ENCODE data around the gene TMEM245. TPM values are rescaled to one million over a fixed set of nuclear protein-coding genes. Genes with fewer than 3 reads are reported as not detected.

Gene TMEM245
- polyA plus RNA-seq, 2 of the 4 experiments (the other 2 are of a cell fraction) = 44.9 to 88.9 TPM

DNA sequence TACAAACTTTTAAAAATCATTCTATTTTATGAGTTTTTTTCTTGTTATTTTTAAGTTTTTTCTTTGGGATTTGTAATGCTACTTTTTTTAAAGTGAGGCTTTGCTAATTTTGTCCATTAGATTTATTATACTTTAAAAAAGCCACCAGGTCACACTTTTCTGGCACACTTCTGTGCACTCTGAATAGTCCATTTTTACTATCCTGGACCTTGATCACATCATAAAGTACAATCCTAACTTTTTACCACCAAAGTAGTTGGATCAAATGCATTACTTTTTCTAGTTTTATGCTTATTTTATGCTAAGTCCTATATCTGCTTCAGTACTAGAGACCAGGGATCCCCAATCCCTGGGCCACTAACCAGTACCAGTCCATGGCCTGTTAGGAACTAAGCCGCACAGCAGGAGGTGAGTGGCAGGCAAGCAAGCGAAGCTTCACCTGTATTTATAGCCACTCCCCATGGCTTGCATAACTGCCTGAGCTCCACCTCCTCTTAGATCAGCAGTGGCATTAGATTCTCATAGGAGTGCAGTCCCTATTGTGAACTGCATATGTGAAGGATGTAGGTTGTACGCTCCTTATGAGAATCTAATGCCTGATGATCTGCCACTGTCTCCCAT is 31.3 kb upstream of the TMEM245 start:
- Histone ChIP-seq H3K9me3 (peaks cover 12% of the 10 kb centered on the region; the same call in 2 of the 3 replicates), H3K4me1 (no peaks in the 10 kb centered on the region), H3K4me3 (no peak overlapping the region), H3K27ac (no peak overlapping the region), H3K4me2 (no peak overlapping the region)
- 79% methylated on average over 3 of the region's 3 CpGs for WGBS (ENCODE audit: missing lambda C conversion rate)
- TF ChIP-seq MAZ (IDR thresholded peaks at IDR 0.05; ENCODE audit: borderline replicate concordance, low read depth, low read length) = no peak
- no peak for TF ChIP-seq HOXB13 (CRISPR knock-in tag; IDR thresholded peaks at IDR 0.05; ENCODE audit: low read depth)
- TF ChIP-seq NPAS2 (CRISPR knock-in tag; IDR thresholded peaks at IDR 0.05; ENCODE audit: borderline replicate concordance) = no peak
- TF ChIP-seq, protein P1, sequence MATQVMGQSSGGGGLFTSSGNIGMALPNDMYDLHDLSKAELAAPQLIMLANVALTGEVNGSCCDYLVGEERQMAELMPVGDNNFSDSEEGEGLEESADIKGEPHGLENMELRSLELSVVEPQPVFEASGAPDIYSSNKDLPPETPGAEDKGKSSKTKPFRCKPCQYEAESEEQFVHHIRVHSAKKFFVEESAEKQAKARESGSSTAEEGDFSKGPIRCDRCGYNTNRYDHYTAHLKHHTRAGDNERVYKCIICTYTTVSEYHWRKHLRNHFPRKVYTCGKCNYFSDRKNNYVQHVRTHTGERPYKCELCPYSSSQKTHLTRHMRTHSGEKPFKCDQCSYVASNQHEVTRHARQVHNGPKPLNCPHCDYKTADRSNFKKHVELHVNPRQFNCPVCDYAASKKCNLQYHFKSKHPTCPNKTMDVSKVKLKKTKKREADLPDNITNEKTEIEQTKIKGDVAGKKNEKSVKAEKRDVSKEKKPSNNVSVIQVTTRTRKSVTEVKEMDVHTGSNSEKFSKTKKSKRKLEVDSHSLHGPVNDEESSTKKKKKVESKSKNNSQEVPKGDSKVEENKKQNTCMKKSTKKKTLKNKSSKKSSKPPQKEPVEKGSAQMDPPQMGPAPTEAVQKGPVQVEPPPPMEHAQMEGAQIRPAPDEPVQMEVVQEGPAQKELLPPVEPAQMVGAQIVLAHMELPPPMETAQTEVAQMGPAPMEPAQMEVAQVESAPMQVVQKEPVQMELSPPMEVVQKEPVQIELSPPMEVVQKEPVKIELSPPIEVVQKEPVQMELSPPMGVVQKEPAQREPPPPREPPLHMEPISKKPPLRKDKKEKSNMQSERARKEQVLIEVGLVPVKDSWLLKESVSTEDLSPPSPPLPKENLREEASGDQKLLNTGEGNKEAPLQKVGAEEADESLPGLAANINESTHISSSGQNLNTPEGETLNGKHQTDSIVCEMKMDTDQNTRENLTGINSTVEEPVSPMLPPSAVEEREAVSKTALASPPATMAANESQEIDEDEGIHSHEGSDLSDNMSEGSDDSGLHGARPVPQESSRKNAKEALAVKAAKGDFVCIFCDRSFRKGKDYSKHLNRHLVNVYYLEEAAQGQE (IDR thresholded peaks at IDR 0.05) = no peak
- TF ChIP-seq FOXS1 (CRISPR knock-in tag; IDR thresholded peaks at IDR 0.05) = no peak
- TF ChIP-seq BHLHE40 (IDR thresholded peaks at IDR 0.05; ENCODE audit: low read depth, low read length) = no peak
- TF ChIP-seq ZFP36 (IDR thresholded peaks at IDR 0.05; ENCODE audit: borderline replicate concordance, partially characterized antibody) = no peak
- TF ChIP-seq FOSL2 (IDR thresholded peaks at IDR 0.05) = no peak
- no peak for TF ChIP-seq FOSL2 (CRISPR knock-in tag; IDR thresholded peaks at IDR 0.05)
- TF ChIP-seq HEYL (CRISPR knock-in tag; IDR thresholded peaks at IDR 0.05) = no peak
- no peak for TF ChIP-seq NFE2L2 (conservative IDR thresholded peaks at IDR 0.05; ENCODE audit: low read length)
- no peak for ATAC-seq
- ChIA-PET POLR2A (no interaction called here), CTCF (no interaction called here)
- no peak for DNase-seq (ENCODE audit: low read depth in 1 of 2, low spot score in 1 of 2)
- FAIRE-seq = no peak

DNA sequence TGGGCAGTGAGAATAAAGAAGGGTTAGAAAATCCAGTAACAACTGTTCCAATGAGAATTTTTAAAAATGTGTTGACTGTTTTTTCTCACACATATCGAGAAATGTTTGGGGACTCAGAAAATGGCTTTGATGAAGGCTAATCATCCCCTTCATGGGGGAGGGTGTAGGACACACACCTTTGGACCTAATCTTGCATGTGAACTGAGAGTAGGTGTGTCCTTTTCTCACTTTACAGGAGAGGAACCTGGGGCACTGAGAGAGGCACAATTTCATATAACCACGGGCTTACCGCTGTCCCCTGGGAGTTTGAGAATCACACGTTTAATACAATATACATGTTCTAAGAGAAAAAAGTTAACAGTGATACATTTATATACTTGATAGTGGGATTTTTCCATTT is 30.0 kb upstream of the TMEM245 start:
- no peak overlapping the region for H3K4me3 ChIP-seq
- DNase-seq (ENCODE audit: low read depth in 1 of 2, low spot score in 1 of 2) (no peak), FAIRE-seq (no peak), ATAC-seq (no peak)
- POLR2A ChIA-PET = no interaction called here
- H3K4me1 ChIP-seq = no peaks in the 10 kb centered on the region
- WGBS (ENCODE audit: missing lambda C conversion rate) = 82% methylated on average over 4 of the region's 4 CpGs
- peaks cover 12% of the 10 kb centered on the region; the same call in 2 of the 3 replicates for H3K9me3 ChIP-seq
- TF ChIP-seq CHD2 (IDR thresholded peaks at IDR 0.05; ENCODE audit: low read length, partially characterized antibody) = no peak
- CTCF ChIA-PET = interaction anchor here (0.6 to 1.4 kb wide), 2 partner anchors 10 to 34 kb away, joined by 3 to 6 read pairs; no protein-coding TSS in a partner anchor
- no peak overlapping the region for H3K4me2 ChIP-seq
- H3K27ac ChIP-seq = no peak overlapping the region

DNA sequence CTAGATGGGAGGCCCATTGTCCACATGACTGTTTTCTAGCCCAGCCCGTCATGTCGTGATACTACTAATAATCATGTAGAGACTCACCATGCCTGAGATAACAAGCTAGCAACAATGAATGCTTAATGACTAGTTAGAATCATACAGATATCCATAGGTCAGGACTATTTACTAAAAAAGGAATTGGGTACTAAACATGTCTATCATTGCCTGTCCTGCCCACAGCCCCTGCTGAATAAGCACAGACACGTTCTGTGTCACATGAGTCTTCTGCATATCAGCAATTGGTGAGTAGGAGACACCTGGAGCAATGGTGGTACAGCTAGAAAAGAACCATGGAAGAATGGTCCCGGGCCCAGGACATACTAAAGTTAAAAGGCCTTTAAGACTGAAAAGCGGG is 29.3 kb upstream of the TMEM245 start:
- 66% methylated on average over 5 of the region's 5 CpGs for WGBS (ENCODE audit: missing lambda C conversion rate)
- Histone ChIP-seq H3K9me3 (peaks cover 12% of the 10 kb centered on the region; the same call in 2 of the 3 replicates), H3K4me3 (no peak overlapping the region), H3K27ac (no peak overlapping the region), H3K4me1 (peaks cover under 1% of the 10 kb centered on the region; the same call in 1 of the 3 replicates), H3K4me2 (no peak overlapping the region)
- ATAC-seq = no peak
- TF ChIP-seq CBX2 (IDR thresholded peaks at IDR 0.05; ENCODE audit: borderline replicate concordance, low read depth) (no peak), PHF8 (IDR thresholded peaks at IDR 0.05; ENCODE audit: borderline replicate concordance, low read depth) (no peak), FOXS1 (CRISPR knock-in tag; IDR thresholded peaks at IDR 0.05) (no peak), SMC3 (IDR thresholded peaks at IDR 0.05) (no peak), RNF2 (IDR thresholded peaks at IDR 0.05; ENCODE audit: borderline replicate concordance, low read depth) (no peak), EHMT2 (IDR thresholded peaks at IDR 0.05; ENCODE audit: low read depth) (no peak), FOSL2 (IDR thresholded peaks at IDR 0.05) (no peak), FOSL2 (CRISPR knock-in tag; IDR thresholded peaks at IDR 0.05) (no peak), EHF (CRISPR knock-in tag; IDR thresholded peaks at IDR 0.05) (no peak), POLR2A (IDR thresholded peaks at IDR 0.05; ENCODE audit: low read length) (no peak)
- TF ChIP-seq, protein P2, sequence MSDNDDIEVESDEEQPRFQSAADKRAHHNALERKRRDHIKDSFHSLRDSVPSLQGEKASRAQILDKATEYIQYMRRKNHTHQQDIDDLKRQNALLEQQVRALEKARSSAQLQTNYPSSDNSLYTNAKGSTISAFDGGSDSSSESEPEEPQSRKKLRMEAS (IDR thresholded peaks at IDR 0.05) = no peak
- no peak for DNase-seq (ENCODE audit: low read depth in 1 of 2, low spot score in 1 of 2)
- POLR2A ChIA-PET = no interaction called here
- FAIRE-seq = no peak
- CTCF ChIA-PET = interaction anchor here (1.4 kb wide), 1 partner anchor 35 kb away, joined by 6 read pairs; no protein-coding TSS in a partner anchor
